GM10266 (cell line): Measurements from ENCODE around the gene MORN5.

Experiments
- DNase-seq: peaks from one replicate; pipeline ENCODE4 v3.0.0; 2012; ENCODE audit errors: extremely low spot score
- CTCF ChIP-seq: IDR thresholded peaks from 2 replicates; pipeline ENCODE4 v1.5.1; 2012; ENCODE audit warnings: mild to moderate bottlenecking, low read depth; ENCODE audit not compliant: control insufficient read depth, insufficient read depth; ENCODE audit errors: missing control alignments

The MORN5 gene

GRCh38 chr9:122125509-122126330, 34.0 kb upstream of the MORN5 start:
- DNase-seq: no peak
- no peak for TF ChIP-seq CTCF

- TF ChIP-seq CTCF: no peak
- no peak for DNase-seq
Observed at GRCh38 chr9:122126331-122127261, 33.1 kb upstream of the MORN5 start.

GRCh38 chr9:122127396-122127798, 32.3 kb upstream of the MORN5 start:
- no peak for DNase-seq
- TF ChIP-seq CTCF: no peak

GRCh38 chr9:122128007-122128968, 31.4 kb upstream of the MORN5 start:
- no peak for TF ChIP-seq CTCF
- no peak for DNase-seq

GRCh38 chr9:122128969-122129343, 30.8 kb upstream of the MORN5 start:
- TF ChIP-seq CTCF: no peak
- DNase-seq: no peak

- no peak for TF ChIP-seq CTCF
- no peak for DNase-seq
Observed at GRCh38 chr9:122129969-122130368, 29.7 kb upstream of the MORN5 start.
